Naive B cell (primary cell): ENCODE results near the gene METTL22. TPM values are rescaled to one million over a fixed set of nuclear protein-coding genes. Genes with fewer than 3 reads are reported as not detected.

Experiments used
- ATAC-seq, 2 donors: fragments of 150-1000 bp; cut with Tn5 transposase; 2 replicates each; pipeline ENCODE4 v1.10.0; 2021; ENCODE audit warnings: low read depth in 2 of 2, mild to moderate bottlenecking in 2 of 2, moderate library complexity in 2 of 2
- DNase-seq: peaks from one replicate; pipeline ENCODE4 v3.0.0; 2022
- H3K27ac Mint-ChIP-seq, 6 donors: one replicate each; pipeline ENCODE4 v1.8.0; 2020 to 2022; ENCODE audit warnings: mild to moderate bottlenecking in 6 of 6, mixed read lengths in 6 of 6, moderate library complexity in 5 of 6, inconsistent platforms in 2 of 6
- H3K27me3 Mint-ChIP-seq, 3 donors: one replicate each; pipeline ENCODE4 v1.8.0; 2021 to 2022; ENCODE audit warnings: mixed read lengths in 3 of 3, mild to moderate bottlenecking in 1 of 3
- H3K36me3 Mint-ChIP-seq, 2 donors: one replicate each; pipeline ENCODE4 v1.8.0; 2020 to 2022; ENCODE audit warnings: mixed read lengths in 2 of 2, inconsistent platforms in 1 of 2, mild to moderate bottlenecking in 1 of 2
- H3K4me1 Mint-ChIP-seq, 3 donors: one replicate each; pipeline ENCODE4 v1.8.0; 2020 to 2022; ENCODE audit warnings: mixed read lengths in 3 of 3, inconsistent platforms in 1 of 3, mild to moderate bottlenecking in 1 of 3, moderate library complexity in 1 of 3
- H3K4me3 Mint-ChIP-seq, 8 donors: one replicate each; pipeline ENCODE4 v1.8.0; 2020 to 2022; ENCODE audit warnings: mild to moderate bottlenecking in 8 of 8, mixed read lengths in 8 of 8, moderate library complexity in 8 of 8, inconsistent platforms in 2 of 8
- H3K9me3 Mint-ChIP-seq, 7 donors: one replicate each; pipeline ENCODE4 v1.8.0; 2020 to 2022; ENCODE audit warnings: mixed read lengths in 7 of 7, mild to moderate bottlenecking in 5 of 7, inconsistent platforms in 2 of 7, moderate library complexity in 1 of 7
- polyA plus RNA-seq, 6 donors: library from polyadenylated mRNA; unstranded; fragments of 300-500 nt; fragmentation: Illumina TruSeq; gene quantifications; one replicate each; pipeline ENCODE4 v1.2.3, GENCODE V29; 2021; ENCODE audit warnings: low read depth in 6 of 6

METTL22 gene
- polyA plus RNA-seq = 10 to 100 TPM in 4 of 6 donors, 1 to 10 TPM in 2; 8.3 to 20.7 (median 13.7) TPM

DNA sequence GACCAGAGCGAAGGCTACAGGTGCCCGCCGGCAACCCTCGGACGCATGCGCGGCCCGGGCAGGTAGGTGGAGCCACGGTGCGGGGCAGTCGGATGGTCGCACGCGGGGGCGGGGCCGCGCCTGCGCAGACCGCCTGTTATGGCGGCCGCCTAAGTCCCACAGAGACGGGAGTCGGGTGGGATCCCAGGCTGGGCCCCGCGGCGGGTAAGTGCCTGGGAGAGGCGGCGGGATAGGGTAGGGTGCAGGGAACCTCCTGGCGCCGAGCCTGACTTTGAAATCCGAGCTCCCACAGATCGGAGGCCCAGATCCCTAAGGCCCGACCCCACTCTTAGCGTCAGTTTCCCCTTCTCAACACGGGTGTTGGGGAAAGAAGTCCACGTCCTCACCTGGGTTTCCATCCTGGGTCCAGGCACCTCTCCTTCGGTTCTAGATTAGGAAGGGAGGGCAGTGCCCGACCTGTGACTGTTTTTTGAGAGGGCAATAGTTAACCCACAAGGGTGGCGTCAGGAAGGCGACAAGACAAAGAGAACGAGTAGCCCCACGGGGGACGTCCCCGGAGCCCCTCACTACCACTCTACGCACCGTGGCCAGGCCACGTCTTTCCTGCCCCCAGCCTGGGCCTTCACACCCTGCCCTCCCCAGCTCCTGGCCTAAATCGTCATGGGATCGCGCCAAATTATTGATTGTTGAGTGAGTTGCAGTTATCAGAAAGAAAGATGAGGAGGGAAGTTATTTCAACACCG lies at the start of gene METTL22:
Gene METTL22 (plus strand): TSS at position 127 of the 743 bp plus-strand sequence. CDS start 3,968 bp downstream, outside the sequence.
- Mint-ChIP-seq H3K9me3 (no peaks in the 10 kb centered on the region), H3K4me1 (peaks cover 4 to 20% (median 12%) of the 10 kb centered on the region in 3 donors), H3K27ac (peak within 1 kb of the TSS; percentile 54 to 94 (median 86)), H3K36me3 (peaks cover 0 to 2% of the 10 kb centered on the region in 2 donors), H3K4me3 (peak within 1 kb of the TSS; percentile 87 to 96 (median 93)), H3K27me3 (peaks cover 3 to 21% (median 14%) of the 10 kb centered on the region in 3 donors)
- DNase-seq (peak; percentile 91), ATAC-seq (peak; percentile 97 to 98)

- DNase-seq = no peak
- no peak for ATAC-seq
- peaks cover 6 to 11% (median 8%) of the 10 kb centered on the region in 3 donors for H3K4me1 Mint-ChIP-seq
- H3K36me3 Mint-ChIP-seq = no peaks in the 10 kb centered on the region
- peaks cover 0 to 1% (median 0%) of the 10 kb centered on the region in 7 donors for H3K9me3 Mint-ChIP-seq
- H3K4me3 Mint-ChIP-seq = no peak overlapping the region
- peak overlapping the region in 1 of 6 donors; percentile 86 for H3K27ac Mint-ChIP-seq
- H3K27me3 Mint-ChIP-seq = peaks cover 31 to 58% (median 52%) of the 10 kb centered on the region in 3 donors
Measured at GRCh38 chr16:8572063-8572918, 49.2 kb upstream of the METTL22 start.

DNA sequence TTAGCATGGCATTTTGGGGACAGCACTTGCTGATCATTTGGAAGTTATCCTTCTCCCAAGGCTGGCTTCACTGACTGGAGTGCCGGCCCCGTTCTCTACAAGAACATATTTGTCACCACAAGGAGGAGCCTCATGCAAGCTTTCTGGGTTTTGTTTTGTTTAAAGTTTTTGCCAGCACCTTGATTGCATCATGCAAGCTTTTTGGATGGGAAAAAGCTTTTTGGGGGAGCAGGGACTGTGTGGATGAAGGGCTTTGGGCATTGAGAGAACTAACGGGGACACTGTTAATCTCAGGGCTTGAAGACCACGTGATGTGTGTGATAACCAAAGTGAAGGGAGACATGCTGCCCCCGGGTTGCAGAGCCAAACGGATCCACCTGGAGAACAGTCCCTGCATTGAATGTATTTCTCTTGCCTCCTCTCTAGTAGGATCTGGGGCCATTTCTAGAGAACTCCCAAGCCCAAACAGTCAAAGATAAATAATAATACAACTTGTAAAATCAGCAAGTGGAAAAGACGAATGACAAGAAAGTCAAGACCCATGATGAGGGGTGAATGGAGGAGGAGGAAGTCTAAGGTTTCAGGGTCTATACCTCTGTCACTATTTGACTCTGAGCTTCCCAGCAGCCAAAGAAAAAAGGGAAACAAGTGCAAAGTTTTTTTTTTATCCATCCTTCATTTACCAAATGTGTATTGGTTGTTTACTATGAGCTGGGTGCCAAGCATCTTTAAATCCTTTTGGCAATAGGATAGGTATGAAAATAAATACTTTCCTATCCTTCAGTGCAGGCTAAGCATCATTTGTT lies 48.4 kb upstream of the METTL22 start:
- peaks cover 0 to 1% (median 0%) of the 10 kb centered on the region in 7 donors for H3K9me3 Mint-ChIP-seq
- peaks cover 30 to 66% (median 59%) of the 10 kb centered on the region in 3 donors for H3K27me3 Mint-ChIP-seq
- ATAC-seq (no peak), DNase-seq (no peak)
- peaks cover 0 to 5% (median 2%) of the 10 kb centered on the region in 3 donors for H3K4me1 Mint-ChIP-seq
- peak overlapping the region in 1 of 6 donors; percentile 56 for H3K27ac Mint-ChIP-seq
- H3K4me3 Mint-ChIP-seq = no peak overlapping the region
- no peaks in the 10 kb centered on the region for H3K36me3 Mint-ChIP-seq

DNA sequence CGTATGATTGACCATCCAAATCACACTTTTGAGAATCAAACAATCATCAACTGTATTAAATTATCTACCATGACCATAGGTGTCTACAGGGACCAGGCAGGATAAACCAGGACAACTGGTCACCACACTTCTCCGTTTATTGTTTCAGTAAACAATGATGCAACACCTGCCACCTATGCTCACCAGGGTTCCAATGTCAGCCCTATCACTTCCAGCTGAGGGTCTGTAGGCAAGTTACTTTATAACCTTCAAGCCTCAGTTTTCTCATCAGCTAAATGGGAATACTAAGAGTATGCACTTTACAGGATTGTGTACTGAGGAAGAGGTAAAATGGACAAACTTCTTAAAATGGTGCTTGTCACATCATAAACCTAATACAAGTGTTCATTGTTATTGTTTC lies 46.1 kb upstream of the METTL22 start:
- Mint-ChIP-seq H3K4me3 (no peak overlapping the region), H3K4me1 (peaks cover 0 to 4% (median 0%) of the 10 kb centered on the region in 3 donors), H3K9me3 (peaks cover 0 to 1% (median 0%) of the 10 kb centered on the region in 7 donors), H3K27me3 (peaks cover 30 to 60% (median 57%) of the 10 kb centered on the region in 3 donors), H3K36me3 (no peaks in the 10 kb centered on the region), H3K27ac (no peak overlapping the region)
- DNase-seq (no peak), ATAC-seq (no peak)

GRCh38 chr16:8576141-8577004 lies 45.1 kb upstream of the METTL22 start:
- Mint-ChIP-seq H3K36me3 (no peaks in the 10 kb centered on the region), H3K27ac (peak overlapping the region in 1 of 6 donors; percentile 44), H3K27me3 (peaks cover 30 to 60% (median 57%) of the 10 kb centered on the region in 3 donors), H3K4me3 (no peak overlapping the region), H3K4me1 (peaks cover 0 to 4% (median 0%) of the 10 kb centered on the region in 3 donors), H3K9me3 (peaks cover 0 to 1% (median 0%) of the 10 kb centered on the region in 7 donors)
- no peak for DNase-seq
- no peak for ATAC-seq

DNA sequence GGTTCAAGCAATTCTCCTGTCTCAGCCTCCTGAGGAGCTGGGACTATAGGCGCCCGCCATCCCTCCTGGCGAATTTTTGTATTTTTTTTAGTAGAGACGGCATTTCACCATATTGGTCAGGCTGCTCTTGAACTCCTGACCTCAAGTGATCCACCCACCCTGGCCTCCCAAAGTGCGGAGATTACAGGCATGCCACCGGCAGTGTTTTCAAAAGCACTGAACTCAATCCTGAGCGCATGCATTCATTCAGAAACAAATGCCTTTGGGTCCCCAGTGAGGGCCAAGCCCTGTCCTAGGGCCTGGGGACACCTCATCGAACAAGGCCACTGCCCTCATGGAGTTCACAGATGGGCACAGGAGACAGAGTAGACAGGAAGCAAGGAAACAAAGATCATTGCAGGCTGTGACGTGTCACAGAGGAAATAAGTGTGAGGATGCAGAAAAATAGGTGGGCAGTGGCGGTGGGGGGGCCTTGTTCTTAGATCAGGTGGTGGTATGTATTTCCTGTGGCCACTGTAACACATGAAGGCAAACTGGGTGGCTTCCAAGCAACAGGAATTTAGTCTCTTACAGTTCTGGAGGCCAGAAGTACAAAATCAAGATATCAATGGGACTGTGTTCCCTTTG lies 43.7 kb upstream of the METTL22 start:
- Mint-ChIP-seq H3K27me3 (peaks cover 30 to 50% (median 50%) of the 10 kb centered on the region in 3 donors), H3K27ac (no peak overlapping the region), H3K9me3 (peaks cover 0 to 3% (median 0%) of the 10 kb centered on the region in 7 donors), H3K4me1 (peaks cover 12 to 14% (median 13%) of the 10 kb centered on the region in 3 donors), H3K36me3 (no peaks in the 10 kb centered on the region), H3K4me3 (no peak overlapping the region)
- no peak for DNase-seq
- no peak for ATAC-seq

- ATAC-seq = no peak
- peaks cover 0 to 3% (median 0%) of the 10 kb centered on the region in 7 donors for H3K9me3 Mint-ChIP-seq
- DNase-seq = no peak
- H3K4me1 Mint-ChIP-seq = peaks cover 13 to 16% (median 16%) of the 10 kb centered on the region in 3 donors
- no peak overlapping the region for H3K4me3 Mint-ChIP-seq
- no peak overlapping the region for H3K27ac Mint-ChIP-seq
- H3K27me3 Mint-ChIP-seq = peaks cover 23 to 40% (median 32%) of the 10 kb centered on the region in 3 donors
- no peaks in the 10 kb centered on the region for H3K36me3 Mint-ChIP-seq
Measured at GRCh38 chr16:8579559-8579958, 41.9 kb upstream of the METTL22 start.

GRCh38 chr16:8581831-8582580 lies 39.5 kb upstream of the METTL22 start:
- DNase-seq (no peak), ATAC-seq (peak in 1 of 2 donors; percentile 61)
- Mint-ChIP-seq H3K9me3 (peaks cover 0 to 3% (median 0%) of the 10 kb centered on the region in 7 donors), H3K36me3 (no peaks in the 10 kb centered on the region), H3K27me3 (peaks cover 19 to 40% (median 23%) of the 10 kb centered on the region in 3 donors), H3K4me3 (peak overlapping the region in 2 of 8 donors; percentile 20 to 62), H3K4me1 (peaks cover 12 to 16% (median 13%) of the 10 kb centered on the region in 3 donors), H3K27ac (peak overlapping the region in 2 of 6 donors; percentile 39 to 76)

DNA sequence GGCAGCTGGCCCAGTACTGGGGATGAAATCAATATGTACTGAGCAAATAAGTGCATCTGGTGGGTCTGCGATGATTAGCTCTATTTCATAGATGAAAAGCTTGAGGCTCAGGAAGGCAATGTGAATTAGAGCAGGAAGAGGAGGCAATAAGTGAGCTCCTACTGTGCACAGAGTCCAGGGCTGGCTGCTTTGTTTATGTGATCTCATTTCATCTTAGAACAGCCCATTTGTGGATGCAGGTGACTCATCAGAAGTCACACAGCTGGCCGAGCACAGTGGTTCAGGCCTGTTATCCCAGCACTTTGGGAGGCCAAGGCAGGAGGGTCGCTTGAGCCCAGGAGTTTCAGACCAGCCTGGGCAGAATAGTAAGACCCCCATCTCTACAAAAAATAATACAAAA lies 38.3 kb upstream of the METTL22 start:
- Mint-ChIP-seq H3K27me3 (peaks cover 22 to 42% (median 26%) of the 10 kb centered on the region in 3 donors), H3K4me3 (no peak overlapping the region), H3K4me1 (peaks cover 12 to 16% (median 13%) of the 10 kb centered on the region in 3 donors)

GRCh38 chr16:8583732-8584131 lies 37.8 kb upstream of the METTL22 start:
- peaks cover 26 to 44% (median 31%) of the 10 kb centered on the region in 3 donors for H3K27me3 Mint-ChIP-seq
- H3K27ac Mint-ChIP-seq = peak overlapping the region in 1 of 6 donors; percentile 11
- no peak for ATAC-seq
- H3K9me3 Mint-ChIP-seq = peaks cover 0 to 5% (median 0%) of the 10 kb centered on the region in 7 donors
- H3K4me1 Mint-ChIP-seq = peaks cover 14 to 20% (median 16%) of the 10 kb centered on the region in 3 donors
- no peak for DNase-seq
- H3K36me3 Mint-ChIP-seq = no peaks in the 10 kb centered on the region
- no peak overlapping the region for H3K4me3 Mint-ChIP-seq

More for the DNA sequence above, 38.3 kb upstream of the METTL22 start:
- Mint-ChIP-seq H3K27ac (peak overlapping the region in 4 of 6 donors; percentile 12 to 68 (median 30)), H3K9me3 (peaks cover 0 to 3% (median 0%) of the 10 kb centered on the region in 7 donors), H3K36me3 (no peaks in the 10 kb centered on the region)
- DNase-seq (no peak), ATAC-seq (no peak)

DNA sequence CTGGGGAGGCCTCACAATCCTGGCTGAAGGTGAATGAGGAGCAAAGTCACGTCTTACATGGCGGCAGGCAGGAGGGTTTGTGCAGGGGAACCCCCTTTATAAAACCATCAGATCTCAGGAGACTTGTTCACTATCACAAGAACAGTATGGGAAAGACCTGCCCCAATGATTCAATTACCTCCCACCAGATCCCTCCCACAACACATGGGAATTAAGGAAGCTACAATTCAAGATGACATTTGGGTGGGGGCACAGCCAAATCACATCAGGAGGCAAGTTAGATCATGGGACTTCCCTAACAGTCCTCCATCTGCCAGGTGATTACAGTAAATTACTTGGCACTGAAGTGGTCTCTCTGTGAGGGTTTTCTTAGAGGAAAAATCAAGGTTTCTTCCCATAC lies 36.5 kb upstream of the METTL22 start:
- ATAC-seq = no peak
- H3K4me1 Mint-ChIP-seq = peaks cover 19 to 27% (median 22%) of the 10 kb centered on the region in 3 donors
- H3K27me3 Mint-ChIP-seq = peaks cover 33 to 52% (median 33%) of the 10 kb centered on the region in 3 donors
- peaks cover 0 to 5% (median 0%) of the 10 kb centered on the region in 7 donors for H3K9me3 Mint-ChIP-seq
- no peak overlapping the region for H3K27ac Mint-ChIP-seq
- H3K36me3 Mint-ChIP-seq = no peaks in the 10 kb centered on the region
- DNase-seq = no peak
- H3K4me3 Mint-ChIP-seq = no peak overlapping the region
